Fibroblast of skin of abdomen (primary cell): ENCODE results near the gene CCDC116.
A peak's percentile ranks its signal among the peaks of the same experiment; 100 is the strongest.
"Not testable (repeated sequence)": the region's sequence is repeated elsewhere in the genome, so short reads cannot be mapped to it uniquely, and the experiment has no call there.

ENCODE experiments used
- DNase-seq: peaks from one replicate; pipeline ENCODE4 v3.0.0-alpha.2; 2013

Gene CCDC116

GRCh38 chr22:21611210-21611977 is 21.2 kb upstream of the CCDC116 start:
- DNase-seq: no peak

GRCh38 chr22:21612858-21613257 is 19.7 kb upstream of the CCDC116 start:
- DNase-seq: no peak

- DNase-seq: no peak
Measured at GRCh38 chr22:21613553-21614233, 18.9 kb upstream of the CCDC116 start.

GRCh38 chr22:21615731-21616130 is 16.8 kb upstream of the CCDC116 start:
- DNase-seq: no peak

GRCh38 chr22:21617337-21617736 is 15.2 kb upstream of the CCDC116 start:
- DNase-seq: not testable (repeated sequence)

GRCh38 chr22:21621025-21621424 is 11.5 kb upstream of the CCDC116 start:
- no peak for DNase-seq

- DNase-seq: no peak
Measured at GRCh38 chr22:21622011-21622918, 10.3 kb upstream of the CCDC116 start.

GRCh38 chr22:21622919-21623647 is 9.5 kb upstream of the CCDC116 start:
- no peak for DNase-seq

- no peak for DNase-seq
Measured at GRCh38 chr22:21623648-21623970, 9.0 kb upstream of the CCDC116 start.

GRCh38 chr22:21624120-21624879 is 8.3 kb upstream of the CCDC116 start:
- no peak for DNase-seq

GRCh38 chr22:21624880-21625791 is 7.4 kb upstream of the CCDC116 start:
- DNase-seq: no peak

- no peak for DNase-seq
Measured at GRCh38 chr22:21626073-21626734, 6.4 kb upstream of the CCDC116 start.

- no peak for DNase-seq
Measured at GRCh38 chr22:21626735-21627469, 5.7 kb upstream of the CCDC116 start.

- no peak for DNase-seq
Measured at GRCh38 chr22:21628386-21629254, 3.9 kb upstream of the CCDC116 start.

GRCh38 chr22:21629255-21630149 is 3.1 kb upstream of the CCDC116 start, which contains the start of gene YDJC:
Gene YDJC, minus strand, starts transcription at chr22:21630022. Its CDS starts 8 bp downstream, at chr22:21630014.
- peak; percentile 89 for DNase-seq

GRCh38 chr22:21631025-21631424 is 1.5 kb upstream of the CCDC116 start:
- DNase-seq: no peak

- no peak for DNase-seq
Measured at GRCh38 chr22:21632931-21633330, 371 bp downstream of the CCDC116 start.
